ENCODE data around the gene EFS. TPM values are rescaled to one million over a fixed set of nuclear protein-coding genes. Genes with fewer than 3 reads are reported as not detected.
"Not testable (repeated sequence)": the region's sequence is repeated elsewhere in the genome, so short reads cannot be mapped to it uniquely, and the experiment has no call there.

EFS gene
- total RNA-seq, 1 donor from 2014 or later: 69.6 TPM

DNA sequence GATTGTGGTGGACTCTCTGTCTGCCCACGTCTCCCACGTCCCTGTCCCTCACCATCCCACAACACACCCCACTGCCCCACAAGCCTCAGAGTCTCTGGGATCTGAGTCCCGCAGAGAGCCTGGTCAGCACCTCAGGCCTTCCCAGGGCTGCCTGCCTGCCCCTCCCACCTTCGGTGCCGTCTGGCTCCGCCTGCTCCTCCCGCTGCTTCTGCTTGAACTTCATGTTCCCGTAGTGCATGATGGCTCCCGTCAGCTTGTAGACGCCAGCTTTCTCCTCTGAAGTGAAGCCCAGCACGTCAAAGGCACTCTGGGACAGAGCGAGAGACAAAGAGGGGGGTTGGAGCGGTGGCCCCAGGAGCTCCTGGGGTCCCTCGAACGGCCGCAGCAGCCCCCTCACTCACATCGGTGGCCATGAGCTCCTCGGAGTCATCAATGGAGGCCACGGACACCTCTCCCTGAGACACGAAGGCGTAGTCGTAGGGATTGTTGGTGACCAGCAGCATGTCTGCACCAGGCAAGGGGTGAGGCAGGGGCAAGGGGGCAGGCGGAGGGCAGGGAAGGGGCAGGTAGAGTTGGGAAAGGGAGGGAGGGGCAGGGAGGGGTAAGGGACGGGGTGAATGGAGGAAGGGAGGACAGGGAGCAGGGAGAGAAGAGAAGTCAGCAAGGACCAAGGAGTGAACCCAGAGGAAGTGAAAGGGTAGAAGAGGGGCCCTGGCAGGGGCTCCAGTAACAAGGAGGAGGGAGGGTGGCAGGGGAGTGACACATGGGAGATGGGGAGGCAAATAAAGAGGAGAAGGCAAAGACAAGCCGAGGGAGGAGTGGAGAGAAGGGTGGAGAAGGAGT, 37.5 kb upstream of the EFS start:
- no peak for DNase-seq (ENCODE audit: low spot score, unreplicated experiment)
- no peak for TF ChIP-seq CTCF (IDR thresholded peaks at IDR 0.05; ENCODE audit: unreplicated experiment)
- Mint-ChIP-seq H3K27ac (no peak overlapping the region), H3K4me3 (ENCODE audit: low read depth) (no peak overlapping the region), H3K27me3 (peaks cover 49% of the 10 kb centered on the region), H3K9me3 (ENCODE audit: low read depth) (no peaks in the 10 kb centered on the region), H3K36me3 (ENCODE audit: insufficient read depth) (no peaks in the 10 kb centered on the region), H3K4me1 (ENCODE audit: low read depth) (no peaks in the 10 kb centered on the region)

GRCh38 chr14:23401291-23401690, 36.3 kb upstream of the EFS start:
- Mint-ChIP-seq H3K4me3 (ENCODE audit: low read depth) (no peak overlapping the region), H3K27me3 (peaks cover 43% of the 10 kb centered on the region), H3K27ac (no peak overlapping the region), H3K4me1 (ENCODE audit: low read depth) (no peaks in the 10 kb centered on the region), H3K9me3 (ENCODE audit: low read depth) (no peaks in the 10 kb centered on the region), H3K36me3 (ENCODE audit: insufficient read depth) (no peaks in the 10 kb centered on the region)
- TF ChIP-seq CTCF (IDR thresholded peaks at IDR 0.05; ENCODE audit: unreplicated experiment): no peak
- DNase-seq (ENCODE audit: low spot score, unreplicated experiment): no peak

- not testable (repeated sequence) for H3K4me3 Mint-ChIP-seq (ENCODE audit: low read depth); DNase-seq (ENCODE audit: low spot score, unreplicated experiment); H3K27ac Mint-ChIP-seq; H3K4me1 Mint-ChIP-seq (ENCODE audit: low read depth); H3K9me3 Mint-ChIP-seq (ENCODE audit: low read depth); H3K36me3 Mint-ChIP-seq (ENCODE audit: insufficient read depth)
- H3K27me3 Mint-ChIP-seq: peaks cover 37% of the 10 kb centered on the region
These were observed 35.7 kb upstream of the EFS start for GRCh38 chr14:23400496-23401149.

- H3K27ac Mint-ChIP-seq: no peak overlapping the region
- H3K27me3 Mint-ChIP-seq: peaks cover 31% of the 10 kb centered on the region
- no peak overlapping the region for H3K4me3 Mint-ChIP-seq (ENCODE audit: low read depth)
- H3K4me1 Mint-ChIP-seq (ENCODE audit: low read depth): no peaks in the 10 kb centered on the region
- no peak for DNase-seq (ENCODE audit: low spot score, unreplicated experiment)
- H3K9me3 Mint-ChIP-seq (ENCODE audit: low read depth): no peaks in the 10 kb centered on the region
- H3K36me3 Mint-ChIP-seq (ENCODE audit: insufficient read depth): no peaks in the 10 kb centered on the region
- no peak for TF ChIP-seq CTCF (IDR thresholded peaks at IDR 0.05; ENCODE audit: unreplicated experiment)
These were observed 34.6 kb upstream of the EFS start for GRCh38 chr14:23399591-23399990.

GRCh38 chr14:23399136-23399535, 34.2 kb upstream of the EFS start:
- no peak for TF ChIP-seq CTCF (IDR thresholded peaks at IDR 0.05; ENCODE audit: unreplicated experiment)
- no peak for DNase-seq (ENCODE audit: low spot score, unreplicated experiment)
- no peaks in the 10 kb centered on the region for H3K9me3 Mint-ChIP-seq (ENCODE audit: low read depth)
- H3K4me1 Mint-ChIP-seq (ENCODE audit: low read depth): no peaks in the 10 kb centered on the region
- H3K27ac Mint-ChIP-seq: no peak overlapping the region
- H3K4me3 Mint-ChIP-seq (ENCODE audit: low read depth): no peak overlapping the region
- no peaks in the 10 kb centered on the region for H3K36me3 Mint-ChIP-seq (ENCODE audit: insufficient read depth)
- peaks cover 31% of the 10 kb centered on the region for H3K27me3 Mint-ChIP-seq
